ENCODE results near the gene TAF4. TPM values are rescaled to one million over a fixed set of nuclear protein-coding genes. Genes with fewer than 3 reads are reported as not detected.
"Not testable (repeated sequence)": the region's sequence is repeated elsewhere in the genome, so short reads cannot be mapped to it uniquely, and the experiment has no call there.

TAF4 gene
- total RNA-seq, 1 donor from 2014 or later = 2.3 TPM

DNA sequence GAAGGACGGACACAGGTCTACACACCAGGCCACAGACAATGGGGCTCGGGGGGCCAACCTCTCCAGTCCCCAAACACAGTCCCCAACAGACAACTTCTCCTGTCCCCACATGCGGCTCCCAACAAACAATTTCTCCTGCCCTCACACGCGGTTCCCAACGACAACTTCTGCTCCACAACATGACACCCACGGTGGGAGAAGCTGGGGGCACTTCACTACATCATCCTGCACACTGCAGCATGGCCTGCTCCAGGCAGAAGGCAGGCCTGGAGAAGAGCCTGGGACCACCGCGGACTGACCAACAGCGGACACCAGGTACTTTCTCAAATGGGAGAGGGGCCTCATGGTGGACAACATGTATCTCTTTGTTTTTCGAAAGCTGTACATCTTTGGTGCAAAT is 6.7 kb downstream of the TAF4 start:
- no peak for DNase-seq (ENCODE audit: low read depth in 2 of 2)

DNA sequence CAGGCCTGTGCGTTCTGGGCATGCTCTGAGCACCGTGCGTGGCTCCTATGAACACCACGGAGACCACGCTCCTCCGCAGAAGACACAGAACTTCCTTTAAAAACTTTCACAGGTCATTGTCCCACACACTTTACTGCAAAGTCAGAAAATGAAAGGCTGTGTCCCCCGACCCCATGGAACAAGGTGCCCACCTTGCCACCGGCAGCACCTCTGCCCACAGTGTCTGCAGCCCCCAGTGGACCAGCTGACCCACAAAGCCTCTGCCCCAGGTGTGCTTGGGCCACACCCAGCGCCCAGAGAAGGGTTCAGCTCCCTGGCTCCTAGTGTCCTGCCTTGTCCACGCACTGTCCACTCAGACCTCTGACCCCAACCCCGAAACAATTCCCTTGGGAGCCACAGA is 8.7 kb downstream of the TAF4 start:
- DNase-seq (ENCODE audit: low read depth in 2 of 2) = no peak

DNA sequence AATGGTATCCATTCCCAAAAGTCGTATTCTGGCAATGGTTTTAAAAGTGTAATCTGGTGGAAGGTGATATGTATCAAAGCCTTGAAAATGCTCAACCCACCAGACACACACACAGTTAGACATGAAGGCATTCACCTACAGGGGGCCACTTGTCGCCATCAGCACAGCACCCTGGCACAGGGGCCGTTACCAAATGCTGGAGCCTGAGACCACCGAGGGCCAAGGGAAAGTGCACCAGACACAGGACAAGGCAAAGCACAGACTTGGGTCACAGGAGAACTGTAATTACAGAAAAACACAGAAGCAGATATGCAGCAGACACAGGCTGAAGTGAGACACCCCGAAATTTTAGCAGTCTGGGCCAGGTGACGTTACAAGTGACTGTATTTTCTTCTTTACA is 9.3 kb downstream of the TAF4 start:
- DNase-seq (ENCODE audit: low read depth in 2 of 2) = no peak

DNA sequence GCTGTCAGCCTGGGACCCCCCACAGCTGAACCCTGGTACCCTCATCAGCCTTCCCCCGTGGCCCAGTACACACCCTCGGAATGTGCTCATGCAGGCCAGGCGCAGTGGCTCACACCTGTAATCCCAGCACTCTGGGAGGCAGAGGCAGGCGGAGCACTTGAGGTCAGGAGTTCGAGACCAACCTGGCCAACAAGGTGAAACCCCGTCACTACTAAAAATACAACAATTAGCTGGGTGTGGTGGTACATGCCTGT is 9.9 kb downstream of the TAF4 start:
- not testable (repeated sequence) for DNase-seq (ENCODE audit: low read depth in 2 of 2)

DNA sequence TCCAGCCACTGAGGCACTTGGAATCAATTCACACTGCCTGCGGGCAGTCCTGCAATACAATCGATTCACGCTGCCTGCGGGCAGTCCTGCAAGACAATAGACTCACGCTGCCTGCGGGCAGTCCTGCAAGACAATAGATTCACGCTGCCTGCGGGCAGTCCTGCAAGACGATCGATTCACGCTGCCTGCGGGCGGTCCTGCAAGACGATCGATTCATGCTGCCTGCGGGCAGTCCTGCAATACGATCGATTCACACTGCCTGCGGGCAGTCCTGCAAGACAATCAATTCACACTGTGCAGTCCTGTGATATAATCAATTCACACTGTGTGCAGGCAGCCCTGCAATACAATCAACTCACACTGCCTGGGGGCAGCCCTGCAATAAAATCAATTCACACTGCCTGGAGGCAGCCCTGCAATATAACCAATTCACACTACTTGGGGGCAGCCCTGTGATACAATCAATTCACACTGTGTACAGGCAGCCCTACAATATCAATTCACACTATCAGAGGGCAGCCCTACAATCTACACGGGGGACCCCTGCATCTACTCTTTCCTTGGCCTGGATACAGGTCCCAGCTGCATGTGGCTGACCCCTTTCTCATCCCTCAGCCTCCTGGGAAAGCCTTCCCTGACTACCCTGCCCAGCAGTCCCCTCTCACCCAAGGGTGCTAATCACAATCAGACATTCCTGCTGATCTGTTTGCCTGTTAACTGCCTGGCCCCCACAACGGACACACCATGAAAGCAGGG is 10.4 kb downstream of the TAF4 start:
- DNase-seq (ENCODE audit: low read depth in 2 of 2) = no peak

DNA sequence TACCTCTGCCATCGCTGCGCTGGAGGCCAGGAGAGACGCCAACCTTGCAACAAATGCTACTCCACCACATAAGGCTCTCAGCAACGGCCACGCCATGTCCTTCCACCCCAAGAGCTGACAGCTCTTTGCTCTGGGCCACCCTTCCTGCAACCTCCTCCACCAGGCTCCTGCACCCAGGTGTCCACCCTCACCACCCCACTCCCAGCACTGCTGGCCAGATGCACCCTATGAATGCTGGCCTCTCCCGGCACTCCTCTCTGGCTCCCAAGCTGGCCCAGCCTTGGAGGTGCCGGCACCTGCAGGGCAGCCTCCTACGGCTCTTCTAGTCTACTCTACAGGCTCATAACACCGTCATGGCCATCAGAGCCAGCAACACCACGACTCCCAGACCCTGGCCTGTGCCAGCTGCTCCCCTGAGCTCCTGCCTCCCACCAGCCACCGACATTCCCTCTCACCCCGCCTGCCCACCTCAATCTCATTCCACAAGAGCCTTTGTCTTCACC is 11.2 kb downstream of the TAF4 start:
- no peak for DNase-seq (ENCODE audit: low read depth in 2 of 2)

DNA sequence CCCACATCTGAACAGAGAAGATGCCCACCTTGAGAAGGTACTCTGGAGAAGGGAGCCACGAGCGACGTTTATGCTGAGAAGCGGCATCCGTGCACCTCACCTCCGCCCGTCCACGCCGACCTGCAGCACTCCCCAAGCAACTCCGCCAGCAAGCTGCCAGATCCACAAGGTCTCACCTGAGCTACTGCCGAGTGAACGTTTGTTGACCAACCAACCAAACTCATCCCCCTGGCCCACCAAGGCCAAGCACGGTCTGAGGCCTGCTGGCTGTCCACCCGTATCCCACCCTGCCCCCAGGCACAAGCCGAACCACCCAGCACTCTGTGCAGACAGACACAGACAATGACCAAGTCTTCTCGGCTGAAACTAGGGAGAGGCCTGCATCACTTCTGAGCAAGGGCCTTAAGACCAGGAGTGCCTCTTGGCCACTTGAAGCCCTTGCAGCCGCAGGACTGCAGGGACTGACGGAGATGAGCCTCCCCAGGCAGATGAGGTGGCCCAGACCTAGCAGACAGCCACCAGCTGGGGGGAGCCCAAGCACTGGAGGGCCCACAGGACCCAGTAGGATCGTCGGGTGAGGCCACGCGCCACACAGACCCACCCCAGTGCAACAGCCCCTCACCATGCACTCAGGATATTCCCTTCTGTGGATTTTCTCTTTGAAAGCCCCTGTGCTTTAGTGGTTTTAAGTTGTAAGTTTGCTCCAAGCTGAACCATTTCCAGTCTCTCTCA is 12.1 kb downstream of the TAF4 start:
- no peak for DNase-seq (ENCODE audit: low read depth in 2 of 2)

DNA sequence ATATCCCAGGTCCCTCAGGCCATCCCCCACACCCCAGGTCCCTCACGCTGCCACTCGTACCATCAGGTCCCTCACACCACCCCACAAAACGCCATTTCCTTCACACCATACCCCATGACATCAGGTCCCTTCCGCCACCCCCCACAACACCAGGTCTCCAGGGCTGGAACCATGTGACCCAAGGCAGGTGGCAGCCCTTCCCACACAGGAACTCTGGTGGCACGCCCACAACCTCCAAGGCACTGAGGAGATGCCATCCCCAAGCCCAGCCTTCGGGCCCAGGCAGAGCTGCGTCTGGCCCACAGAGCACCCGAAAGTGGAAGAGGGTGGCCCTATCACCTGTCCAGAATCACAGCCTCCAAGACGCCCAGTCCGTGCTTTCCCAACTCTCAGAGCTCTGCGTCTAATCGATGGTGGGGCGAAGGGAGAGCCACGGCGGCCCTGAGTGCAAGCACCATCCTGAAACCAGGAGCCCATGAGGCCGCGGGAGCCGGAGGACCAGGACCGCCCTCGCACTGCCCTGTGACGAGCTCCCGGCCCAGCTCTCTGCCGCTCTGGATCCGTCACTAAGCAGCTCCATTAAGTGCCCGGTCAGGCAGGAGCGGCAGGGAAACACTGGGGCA is 12.7 kb downstream of the TAF4 start:
- DNase-seq (ENCODE audit: low read depth in 2 of 2) = no peak

DNA sequence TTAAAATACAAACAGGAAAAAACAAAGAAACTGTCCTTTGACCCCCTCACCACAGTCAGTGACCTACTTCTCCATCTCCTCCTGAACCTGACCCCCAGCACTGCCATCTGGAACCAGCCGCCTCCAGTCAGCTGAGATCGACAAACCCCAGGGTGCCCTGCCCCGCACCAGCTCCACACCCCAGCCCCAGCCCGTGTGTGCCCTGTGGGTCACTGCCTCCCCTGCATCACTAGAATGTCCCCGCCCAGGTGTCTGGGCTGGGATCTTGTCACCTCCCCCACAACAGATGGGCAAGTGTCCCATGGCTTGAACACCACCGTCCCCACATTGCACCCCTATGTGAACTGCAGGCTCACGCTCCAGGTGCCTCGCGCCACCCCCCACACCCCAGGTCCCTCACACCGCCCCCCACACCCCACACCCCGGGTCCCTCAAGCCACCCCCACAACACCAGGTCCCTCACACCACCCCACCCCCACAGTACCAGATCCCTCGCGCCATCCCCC is 13.3 kb downstream of the TAF4 start:
- no peak for DNase-seq (ENCODE audit: low read depth in 2 of 2)

DNA sequence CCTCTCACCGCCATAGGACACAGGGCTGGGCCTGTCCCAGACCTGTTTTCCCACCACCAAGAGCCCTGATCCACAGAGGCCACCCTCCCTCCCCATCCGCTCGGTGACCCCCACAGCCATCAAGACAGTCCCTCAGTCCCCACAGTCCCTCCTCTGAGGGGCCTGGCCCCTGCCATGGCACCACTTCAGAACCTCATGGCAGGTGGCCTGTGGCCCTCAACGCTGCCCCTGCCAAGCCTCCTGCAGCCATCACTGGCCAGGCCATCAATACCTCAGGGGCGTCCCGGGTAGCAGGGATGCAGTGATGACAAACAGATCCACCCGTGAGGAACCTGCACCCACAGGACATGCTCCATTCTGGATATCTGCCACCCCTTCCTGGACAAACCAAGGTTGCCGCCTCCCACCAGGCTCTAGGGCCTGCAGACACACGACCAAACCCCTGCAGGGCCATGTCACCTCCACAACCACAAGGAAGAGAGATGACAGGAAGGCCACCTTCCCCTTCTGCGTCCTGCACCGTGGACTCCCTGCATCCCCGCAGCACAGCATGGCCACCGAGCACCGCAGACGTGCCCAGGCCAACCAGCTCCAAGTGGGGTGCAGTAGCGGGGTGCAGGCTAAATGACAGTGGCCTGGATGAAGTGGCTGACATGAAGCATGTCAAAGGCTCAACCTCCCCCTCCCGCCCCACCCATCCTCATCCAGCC is 14.0 kb downstream of the TAF4 start:
- DNase-seq (ENCODE audit: low read depth in 2 of 2) = no peak

DNA sequence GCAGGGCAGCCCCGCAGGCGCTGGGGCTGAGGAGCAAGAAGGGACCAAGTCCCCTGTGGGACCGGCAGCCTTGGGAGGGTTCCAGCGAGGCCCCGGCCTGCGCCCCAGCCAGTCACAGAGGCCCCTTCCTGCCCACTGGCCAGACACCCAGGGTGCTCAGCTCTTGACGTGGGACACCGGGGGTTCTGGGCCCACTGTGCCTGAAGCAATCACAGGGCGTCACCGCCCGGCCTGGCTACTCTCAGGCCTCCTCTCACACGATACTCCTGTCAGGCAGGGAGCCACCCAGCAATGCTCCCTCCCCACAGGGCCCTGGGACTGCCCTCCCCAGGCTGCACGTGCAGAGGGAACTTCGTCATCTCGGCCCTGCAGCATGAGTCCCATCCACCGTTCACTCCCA is 14.5 kb downstream of the TAF4 start:
- DNase-seq (ENCODE audit: low read depth in 2 of 2) = no peak

DNA sequence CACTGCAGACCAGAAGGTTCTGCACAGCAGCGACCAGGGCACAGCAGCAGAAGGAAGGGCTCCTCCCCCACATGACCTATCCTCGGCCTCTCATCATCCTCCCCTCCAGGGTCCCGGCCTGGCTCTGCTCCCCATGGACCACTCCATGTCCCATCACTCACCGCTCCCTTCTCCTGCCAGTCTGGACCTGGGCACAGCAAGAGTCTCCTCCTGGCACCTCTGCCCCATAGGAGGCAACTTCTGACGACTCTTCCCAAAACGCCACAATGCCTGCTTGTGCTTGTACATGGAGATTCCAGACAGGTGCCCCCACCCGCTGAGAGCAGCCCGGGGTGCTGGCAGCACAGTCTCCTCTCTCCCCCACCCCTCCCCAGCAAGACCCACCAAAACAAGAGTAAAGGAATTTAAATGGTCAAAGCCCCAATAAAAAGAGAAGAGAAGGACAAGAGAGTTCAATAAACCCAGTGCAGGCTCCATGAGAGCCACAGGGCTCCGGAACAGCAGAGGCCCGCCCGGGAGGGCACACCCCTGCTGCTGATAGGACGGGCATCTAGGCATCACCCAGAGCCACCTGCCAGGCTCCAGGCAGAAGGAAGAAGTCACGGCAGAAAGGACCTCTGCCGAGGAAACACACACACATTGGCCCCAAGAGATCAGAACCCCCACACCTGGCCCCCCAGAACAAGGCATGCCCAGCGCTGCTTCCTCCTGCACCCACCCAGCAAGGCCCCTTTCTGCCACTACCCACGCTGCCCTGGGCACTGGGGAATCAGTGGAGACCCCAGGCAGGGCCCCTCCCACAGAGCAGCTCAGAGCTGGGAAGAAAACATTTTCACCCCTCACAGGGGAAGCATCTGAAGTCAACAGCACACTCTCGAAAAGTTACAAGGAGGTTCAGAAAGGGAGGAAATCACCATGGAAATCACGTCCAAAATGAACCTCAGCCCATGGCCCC is 15.2 kb downstream of the TAF4 start:
- no peak for DNase-seq (ENCODE audit: low read depth in 2 of 2)

DNA sequence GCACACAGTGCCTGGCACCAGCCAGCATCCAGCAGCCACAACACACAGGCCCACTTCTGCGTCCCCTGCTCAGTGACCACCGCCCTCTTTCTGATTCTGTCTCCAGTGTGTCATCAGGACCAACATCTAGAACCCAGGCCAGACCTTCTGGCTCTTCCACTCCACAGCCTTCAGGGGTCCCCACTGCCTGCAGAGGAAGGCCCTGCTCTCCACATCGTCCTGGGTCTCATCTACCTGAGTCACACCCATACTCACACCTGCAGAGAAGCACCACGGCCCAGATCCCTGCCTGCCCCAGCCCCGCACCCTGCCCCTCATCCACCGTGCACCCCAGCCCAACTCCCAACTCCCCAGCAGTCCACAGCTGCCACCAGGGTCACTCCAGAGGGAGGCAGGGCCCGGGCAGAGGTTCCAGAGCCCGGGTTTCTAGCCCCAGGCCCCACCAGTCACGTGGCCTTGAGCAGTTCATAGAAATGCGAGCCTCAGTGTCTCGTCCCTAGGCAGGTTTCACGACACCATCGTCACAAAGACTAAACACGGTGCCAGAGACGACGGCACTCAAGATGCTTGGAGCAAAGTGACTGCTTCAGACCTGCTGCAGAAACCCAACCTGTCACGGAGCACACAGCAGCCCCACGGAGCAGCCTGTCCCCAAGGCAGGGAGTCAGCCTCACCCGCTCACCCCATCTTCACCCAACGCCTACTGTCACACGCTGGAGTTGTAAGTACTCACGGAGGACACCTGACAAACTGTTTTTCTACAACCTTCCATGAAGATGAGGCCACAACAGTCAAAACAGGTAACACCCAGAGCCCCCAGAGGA is 16.1 kb downstream of the TAF4 start:
- DNase-seq (ENCODE audit: low read depth in 2 of 2) = no peak

DNA sequence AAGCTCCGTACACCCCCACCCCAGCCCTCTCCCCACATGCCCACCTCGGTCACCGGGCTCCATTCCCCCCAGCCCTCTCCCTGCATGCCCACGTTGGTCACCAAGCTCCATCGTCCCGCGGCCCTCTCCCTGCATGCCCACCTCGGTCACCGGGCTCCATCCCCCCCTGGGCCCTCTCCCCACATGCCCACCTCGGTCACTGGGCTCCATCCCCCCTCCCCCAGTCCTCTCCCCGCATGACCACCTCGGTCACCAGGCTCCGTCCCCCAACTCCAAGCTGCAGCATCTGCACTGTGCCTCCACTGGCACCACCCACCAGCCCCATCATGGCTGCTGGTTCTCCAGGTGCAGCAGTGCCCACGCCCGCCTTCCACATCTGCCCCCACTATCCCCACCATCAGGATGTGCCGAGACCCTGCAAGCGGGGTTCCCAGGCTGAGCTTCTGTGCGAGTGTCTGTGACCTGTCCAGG is 16.8 kb downstream of the TAF4 start:
- no peak for DNase-seq (ENCODE audit: low read depth in 2 of 2)

DNA sequence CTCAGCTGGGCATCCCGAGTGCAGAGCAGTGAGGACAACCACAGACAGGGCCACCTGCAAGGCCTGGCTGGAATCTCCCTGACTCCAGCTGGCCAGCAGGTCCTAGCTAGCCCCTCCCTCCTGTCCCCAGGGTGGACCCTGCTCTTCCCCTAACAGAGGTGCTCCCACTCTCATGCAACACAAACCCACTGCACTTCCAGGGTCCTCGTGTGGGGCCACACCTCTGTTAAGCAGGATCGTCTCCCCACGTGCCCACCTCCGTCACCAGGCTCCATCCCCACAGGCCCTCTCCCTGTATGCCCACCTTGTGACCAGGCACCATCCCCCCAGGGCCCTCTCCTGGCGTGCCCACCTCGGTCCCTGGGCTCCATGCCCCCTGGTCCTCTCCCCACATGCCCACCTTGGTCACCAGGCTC is 17.3 kb downstream of the TAF4 start:
- DNase-seq (ENCODE audit: low read depth in 2 of 2) = no peak

DNA sequence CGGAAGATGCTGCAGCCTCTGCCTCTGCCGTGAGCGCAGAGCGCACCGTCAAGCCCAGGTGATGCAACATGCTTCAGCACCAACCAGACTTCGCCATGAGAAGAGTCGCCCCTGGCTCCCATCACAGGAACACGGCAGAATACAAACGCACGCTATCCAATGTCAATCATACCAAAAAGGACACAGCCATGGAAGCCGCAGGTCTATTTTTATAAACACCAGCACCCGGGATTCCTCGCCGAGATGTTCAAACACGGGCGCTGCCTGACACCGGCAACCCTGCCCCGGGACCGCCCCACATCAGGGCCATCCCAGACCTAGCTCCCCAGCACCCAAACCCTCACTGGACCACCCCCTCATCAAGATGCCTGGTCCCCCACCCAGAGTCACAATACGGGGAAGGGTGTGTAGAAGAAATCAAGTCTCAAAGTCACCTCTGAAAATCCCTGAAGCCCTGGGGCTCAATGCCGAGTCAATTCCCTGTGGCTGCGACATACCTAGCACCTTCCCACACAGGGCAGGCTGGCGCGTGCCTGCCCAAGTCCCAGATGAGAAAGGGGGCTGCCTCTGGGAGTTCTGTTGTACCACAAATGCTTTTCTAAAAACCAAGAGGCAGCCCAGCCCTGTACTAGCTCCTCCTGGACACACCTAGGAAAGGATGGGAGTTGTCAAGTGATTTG is 17.9 kb downstream of the TAF4 start:
- DNase-seq (ENCODE audit: low read depth in 2 of 2) = no peak

DNA sequence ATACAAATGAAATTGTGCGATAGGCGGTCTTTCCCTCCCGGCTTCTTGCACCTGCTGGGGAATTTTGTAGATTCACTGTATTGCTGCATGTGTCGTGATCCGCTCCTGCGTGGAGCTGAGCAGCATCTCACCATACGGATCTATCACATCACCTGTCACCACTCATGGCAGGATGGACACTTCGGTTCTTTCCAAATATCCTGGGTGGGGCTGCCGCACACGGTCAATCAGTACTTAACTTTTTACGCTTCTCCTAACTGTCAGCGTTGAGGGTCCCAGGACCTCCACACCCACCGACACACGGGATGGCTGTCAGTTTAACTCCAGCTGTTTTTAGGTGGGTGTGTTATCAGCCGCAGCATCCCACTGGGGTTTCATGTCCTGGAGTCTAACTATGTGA is 19.2 kb downstream of the TAF4 start:
- no peak for DNase-seq (ENCODE audit: low read depth in 2 of 2)

DNA sequence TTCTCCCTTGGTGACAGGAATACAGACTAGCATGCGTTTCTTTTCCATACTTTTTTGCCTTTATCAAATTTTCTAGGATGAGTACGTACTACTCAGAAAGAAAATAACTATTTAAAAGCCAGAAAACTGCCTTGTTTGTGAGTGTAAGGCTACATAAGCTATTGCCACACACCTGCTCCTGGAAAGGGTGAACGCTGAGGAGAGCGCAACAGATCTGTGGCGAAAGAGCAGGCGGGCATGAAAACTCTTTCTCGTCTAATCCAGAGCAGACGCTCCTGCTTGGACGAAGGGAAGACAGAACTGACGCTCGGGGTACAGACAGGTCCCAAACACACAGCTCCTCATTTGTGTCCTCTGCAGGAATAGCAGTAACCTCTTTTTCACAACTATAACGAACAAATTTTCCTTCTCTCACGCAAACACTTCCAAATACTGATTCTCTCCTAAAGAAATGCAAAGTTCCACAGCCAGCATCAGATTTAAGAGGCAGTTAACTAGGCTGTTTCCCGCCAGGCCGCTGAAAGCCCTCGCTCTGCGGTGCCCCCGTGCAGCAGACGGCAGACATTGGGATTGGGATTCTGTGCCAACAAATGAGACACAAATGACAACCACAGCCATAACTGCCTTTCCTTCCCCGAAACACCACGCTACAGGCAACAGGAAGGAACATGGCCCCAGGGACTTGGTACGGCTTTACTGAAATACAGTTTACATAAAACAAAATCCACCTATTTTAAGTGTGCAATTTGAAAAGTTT is 20.0 kb downstream of the TAF4 start:
- DNase-seq (ENCODE audit: low read depth in 2 of 2) = no peak

DNA sequence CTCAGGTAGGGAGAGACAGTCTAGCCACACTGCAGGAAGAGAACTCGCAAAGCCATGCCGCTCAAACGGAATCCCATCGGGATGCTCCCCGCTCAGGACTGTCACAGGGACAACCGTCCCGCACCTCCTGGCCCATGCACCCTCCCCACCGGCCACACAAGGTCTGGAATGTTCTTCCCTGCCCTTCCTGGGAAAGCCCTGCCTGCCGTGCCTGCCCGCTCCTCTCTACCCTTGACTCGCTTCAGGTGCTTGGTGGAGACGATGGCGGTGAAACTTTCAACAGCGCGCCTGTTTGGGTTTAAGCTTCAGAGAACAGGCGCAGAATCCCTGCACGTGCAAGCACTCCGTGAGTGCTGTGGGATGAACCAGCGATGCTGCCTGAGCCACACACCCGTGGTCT is 20.6 kb downstream of the TAF4 start:
- DNase-seq (ENCODE audit: low read depth in 2 of 2) = no peak
